HepG2 (cell line): ENCODE data around the gene RIPK3. TPM values are rescaled to one million over a fixed set of nuclear protein-coding genes. Genes with fewer than 3 reads are reported as not detected.
A peak's percentile ranks its signal among the peaks of the same experiment; 100 is the strongest.

Source experiments
- EHMT2 ChIP-seq: fragments of 200-600 bp; sonication (generic); IDR thresholded peaks from 2 replicates; pipeline ENCODE4 v1.7.0; 2017; ENCODE audit warnings: antibody characterized with exemption, low read depth, low read length, borderline replicate concordance
- ISX ChIP-seq: sonication (generic); formaldehyde crosslinking; conservative IDR thresholded peaks from 2 replicates; pipeline ENCODE4 v1.5.0; 2020; ENCODE audit warnings: missing genetic modification reagents
- KDM4B ChIP-seq: sonication (generic); formaldehyde crosslinking; IDR thresholded peaks from 2 replicates; pipeline ENCODE4 v1.4.0; 2020; ENCODE audit warnings: missing genetic modification reagents
- KLF13 ChIP-seq: sonication (generic); formaldehyde crosslinking; IDR thresholded peaks from 2 replicates; pipeline ENCODE4 v1.4.0; 2020; ENCODE audit warnings: mild to moderate bottlenecking, missing genetic modification reagents
- NFE2L1 ChIP-seq: sonication (generic); formaldehyde crosslinking; IDR thresholded peaks from 2 replicates; pipeline ENCODE4 v1.4.0; 2020; ENCODE audit warnings: missing genetic modification reagents, mild to moderate bottlenecking, borderline replicate concordance
- SRSF9 ChIP-seq: fragments of 200-400 bp; formaldehyde crosslinking; IDR thresholded peaks from 2 replicates; pipeline ENCODE4 v1.6.1; 2018; ENCODE audit warnings: borderline replicate concordance, mild to moderate bottlenecking, low read depth, low read length; ENCODE audit not compliant: insufficient read depth, poor library complexity, severe bottlenecking
- TAF15 ChIP-seq: fragments of 200-400 bp; formaldehyde crosslinking; IDR thresholded peaks from one replicate; pipeline ENCODE4 v1.6.1; 2018; ENCODE audit warnings: mild to moderate bottlenecking, low read depth, low read length; ENCODE audit not compliant: poor library complexity, severe bottlenecking
- TCF7 ChIP-seq: sonication (generic); IDR thresholded peaks from 2 replicates; pipeline ENCODE4 v1.6.1; 2016; ENCODE audit warnings: antibody characterized with exemption, low read depth
- ZBTB21 ChIP-seq: sonication (generic); formaldehyde crosslinking; IDR thresholded peaks from 2 replicates; pipeline ENCODE4 v1.4.0; 2020; ENCODE audit warnings: missing genetic modification reagents
- ZEB1 ChIP-seq: IDR thresholded peaks from 2 replicates; pipeline ENCODE4 v1.6.1; 2012; ENCODE audit warnings: mild to moderate bottlenecking, low read depth, inconsistent platforms; ENCODE audit not compliant: insufficient replicate concordance
- ZFP41 ChIP-seq: sonication (generic); formaldehyde crosslinking; IDR thresholded peaks from 2 replicates; pipeline ENCODE4 v1.4.0; 2020; ENCODE audit warnings: mild to moderate bottlenecking, missing genetic modification reagents, borderline replicate concordance
- ZNF430 ChIP-seq: sonication (generic); formaldehyde crosslinking; IDR thresholded peaks from 2 replicates; pipeline ENCODE4 v1.9.0; 2021; ENCODE audit warnings: mild to moderate bottlenecking, missing genetic modification reagents
- ZNF619 ChIP-seq: sonication (generic); formaldehyde crosslinking; IDR thresholded peaks from 2 replicates; pipeline ENCODE4 v1.4.0; 2020; ENCODE audit warnings: mild to moderate bottlenecking, missing genetic modification reagents
- ZNF790 ChIP-seq: sonication (generic); formaldehyde crosslinking; IDR thresholded peaks from 2 replicates; pipeline ENCODE4 v1.8.0; 2022; ENCODE audit warnings: missing genetic modification reagents, mild to moderate bottlenecking, borderline replicate concordance
- polyA plus RNA-seq, 8 experiments: library from polyadenylated mRNA; depleted of rRNA in 3 of 8; stranded (reverse) in 7 of 8; unstranded in 1 of 8; fragments of >200 nt; fragmentation: Illumina TruSeq in 4 of 8; extraction: Trizol in 4 of 8; gene quantifications; 2 replicates each; pipeline versions ENCODE4 v1.2.1 to v1.2.3, GENCODE V29; 2011 to 2016; ENCODE audit warnings: low read depth in 4 of 8, missing spikeins in 1 of 8, mixed read lengths in 1 of 8; ENCODE audit not compliant: insufficient read depth in 1 of 8
- total RNA-seq, 5 experiments: library from RNA; depleted of rRNA; stranded (reverse); fragments of >200 nt; fragmentation: Illumina TruSeq; extraction: Trizol; gene quantifications; 2 replicates each; pipeline ENCODE4 v1.2.3, GENCODE V29; 2016; ENCODE audit warnings: low read depth in 1 of 5
- TF ChIP-seq, protein P1 (sequence below): sonication (generic); formaldehyde crosslinking; IDR thresholded peaks from 2 replicates; pipeline ENCODE4 v1.8.1; 2023; ENCODE audit warnings: mild to moderate bottlenecking, moderate library complexity, missing genetic modification reagents
- TF ChIP-seq, protein P2 (sequence below): IDR thresholded peaks from 2 replicates; pipeline ENCODE4 v1.6.1; 2016; ENCODE audit warnings: low read depth, missing genetic modification reagents, missing compliant biosample characterization
- TF ChIP-seq, protein P3 (sequence below): IDR thresholded peaks from 2 replicates; pipeline ENCODE4 v1.6.1; 2016; ENCODE audit warnings: control low read depth
- TF ChIP-seq, protein P4 (sequence below): sonication (generic); formaldehyde crosslinking; IDR thresholded peaks from 2 replicates; pipeline ENCODE4 v1.4.0; 2020; ENCODE audit warnings: missing genetic modification reagents, borderline replicate concordance

RIPK3 gene
- total and polyA plus RNA-seq, 2 of the 13 experiments (the other 11 are each of a cell fraction or from before 2014, with no cell fraction given) = not detected

DNA sequence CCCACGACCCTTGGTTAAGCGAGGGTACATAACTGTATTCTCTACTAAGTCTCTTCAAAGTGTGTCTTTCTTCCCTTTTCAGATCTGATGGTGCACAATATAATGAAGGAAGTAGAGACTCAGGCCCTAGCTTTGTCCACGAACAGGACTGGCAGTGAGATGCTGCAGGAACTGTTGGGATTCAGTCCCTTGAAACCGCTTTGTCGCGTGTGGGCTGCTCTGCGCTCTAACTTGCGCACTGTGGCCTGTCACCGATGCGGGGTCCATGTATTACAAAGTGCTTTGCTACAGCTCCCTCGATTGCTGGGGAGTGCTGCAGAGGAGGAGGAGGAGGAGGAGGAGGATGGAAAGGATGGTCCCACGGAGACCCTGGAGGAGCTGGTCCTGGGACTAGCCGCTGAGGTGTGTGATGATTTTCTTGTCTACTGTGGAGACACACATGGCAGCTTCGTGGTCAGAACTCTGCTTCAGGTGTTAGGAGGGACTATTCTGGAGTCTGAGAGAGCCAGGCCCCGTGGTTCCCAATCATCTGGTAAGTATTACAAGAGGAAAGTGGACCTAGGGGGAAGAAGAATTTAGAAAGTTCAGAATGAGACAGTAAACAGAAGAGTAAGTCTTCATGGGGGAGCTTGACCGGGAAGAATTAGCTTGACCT, 39.3 kb downstream of the RIPK3 start (continued):
- TF ChIP-seq ZNF790 (CRISPR knock-in tag) (no peak), KDM4B (no peak), KLF13 (CRISPR knock-in tag) (0 out of 2 replicates have a peak, but pooled peaks have one; percentile 62), NFE2L1 (peak; percentile 63; the same call in 1 of the 2 replicates), ZFP41 (CRISPR knock-in tag) (no peak), SRSF9 (no peak), ZNF619 (CRISPR knock-in tag) (0 out of 2 replicates have a peak, but pooled peaks have one; percentile 48), ZEB1 (no peak), ZNF430 (no peak), ZBTB21 (peak; percentile 19; the same call in 1 of the 2 replicates), EHMT2 (no peak), TCF7 (no peak), TAF15 (no peak), ISX (CRISPR knock-in tag) (no peak)
- TF ChIP-seq, protein P1, sequence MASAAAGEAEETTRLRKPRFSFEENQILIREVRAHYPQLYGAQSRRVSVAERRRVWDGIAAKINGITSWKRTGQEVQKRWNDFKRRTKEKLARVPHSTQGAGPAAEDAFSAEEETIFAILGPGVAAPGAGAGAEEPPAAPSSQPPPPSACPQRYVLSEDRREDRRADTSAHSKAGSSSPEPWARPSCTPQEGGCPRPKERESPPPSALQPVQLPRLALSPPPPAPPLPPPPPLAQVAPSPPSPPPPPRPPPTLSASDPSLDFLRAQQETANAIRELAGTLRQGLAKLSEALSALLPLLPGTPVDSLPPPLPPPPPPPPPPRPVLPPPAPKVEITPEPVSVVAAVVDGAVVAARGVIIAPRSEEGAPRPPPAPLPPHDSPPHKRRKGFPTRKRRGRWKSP = no peak
- TF ChIP-seq, protein P2, sequence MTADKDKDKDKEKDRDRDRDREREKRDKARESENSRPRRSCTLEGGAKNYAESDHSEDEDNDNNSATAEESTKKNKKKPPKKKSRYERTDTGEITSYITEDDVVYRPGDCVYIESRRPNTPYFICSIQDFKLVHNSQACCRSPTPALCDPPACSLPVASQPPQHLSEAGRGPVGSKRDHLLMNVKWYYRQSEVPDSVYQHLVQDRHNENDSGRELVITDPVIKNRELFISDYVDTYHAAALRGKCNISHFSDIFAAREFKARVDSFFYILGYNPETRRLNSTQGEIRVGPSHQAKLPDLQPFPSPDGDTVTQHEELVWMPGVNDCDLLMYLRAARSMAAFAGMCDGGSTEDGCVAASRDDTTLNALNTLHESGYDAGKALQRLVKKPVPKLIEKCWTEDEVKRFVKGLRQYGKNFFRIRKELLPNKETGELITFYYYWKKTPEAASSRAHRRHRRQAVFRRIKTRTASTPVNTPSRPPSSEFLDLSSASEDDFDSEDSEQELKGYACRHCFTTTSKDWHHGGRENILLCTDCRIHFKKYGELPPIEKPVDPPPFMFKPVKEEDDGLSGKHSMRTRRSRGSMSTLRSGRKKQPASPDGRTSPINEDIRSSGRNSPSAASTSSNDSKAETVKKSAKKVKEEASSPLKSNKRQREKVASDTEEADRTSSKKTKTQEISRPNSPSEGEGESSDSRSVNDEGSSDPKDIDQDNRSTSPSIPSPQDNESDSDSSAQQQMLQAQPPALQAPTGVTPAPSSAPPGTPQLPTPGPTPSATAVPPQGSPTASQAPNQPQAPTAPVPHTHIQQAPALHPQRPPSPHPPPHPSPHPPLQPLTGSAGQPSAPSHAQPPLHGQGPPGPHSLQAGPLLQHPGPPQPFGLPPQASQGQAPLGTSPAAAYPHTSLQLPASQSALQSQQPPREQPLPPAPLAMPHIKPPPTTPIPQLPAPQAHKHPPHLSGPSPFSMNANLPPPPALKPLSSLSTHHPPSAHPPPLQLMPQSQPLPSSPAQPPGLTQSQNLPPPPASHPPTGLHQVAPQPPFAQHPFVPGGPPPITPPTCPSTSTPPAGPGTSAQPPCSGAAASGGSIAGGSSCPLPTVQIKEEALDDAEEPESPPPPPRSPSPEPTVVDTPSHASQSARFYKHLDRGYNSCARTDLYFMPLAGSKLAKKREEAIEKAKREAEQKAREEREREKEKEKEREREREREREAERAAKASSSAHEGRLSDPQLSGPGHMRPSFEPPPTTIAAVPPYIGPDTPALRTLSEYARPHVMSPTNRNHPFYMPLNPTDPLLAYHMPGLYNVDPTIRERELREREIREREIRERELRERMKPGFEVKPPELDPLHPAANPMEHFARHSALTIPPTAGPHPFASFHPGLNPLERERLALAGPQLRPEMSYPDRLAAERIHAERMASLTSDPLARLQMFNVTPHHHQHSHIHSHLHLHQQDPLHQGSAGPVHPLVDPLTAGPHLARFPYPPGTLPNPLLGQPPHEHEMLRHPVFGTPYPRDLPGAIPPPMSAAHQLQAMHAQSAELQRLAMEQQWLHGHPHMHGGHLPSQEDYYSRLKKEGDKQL (CRISPR knock-in tag) = no peak
- TF ChIP-seq, protein P3, sequence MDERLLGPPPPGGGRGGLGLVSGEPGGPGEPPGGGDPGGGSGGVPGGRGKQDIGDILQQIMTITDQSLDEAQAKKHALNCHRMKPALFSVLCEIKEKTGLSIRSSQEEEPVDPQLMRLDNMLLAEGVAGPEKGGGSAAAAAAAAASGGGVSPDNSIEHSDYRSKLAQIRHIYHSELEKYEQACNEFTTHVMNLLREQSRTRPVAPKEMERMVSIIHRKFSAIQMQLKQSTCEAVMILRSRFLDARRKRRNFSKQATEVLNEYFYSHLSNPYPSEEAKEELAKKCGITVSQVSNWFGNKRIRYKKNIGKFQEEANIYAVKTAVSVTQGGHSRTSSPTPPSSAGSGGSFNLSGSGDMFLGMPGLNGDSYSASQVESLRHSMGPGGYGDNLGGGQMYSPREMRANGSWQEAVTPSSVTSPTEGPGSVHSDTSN (CRISPR knock-in tag) = 0 out of 2 replicates have a peak, but pooled peaks have one; percentile 6
- TF ChIP-seq, protein P4, sequence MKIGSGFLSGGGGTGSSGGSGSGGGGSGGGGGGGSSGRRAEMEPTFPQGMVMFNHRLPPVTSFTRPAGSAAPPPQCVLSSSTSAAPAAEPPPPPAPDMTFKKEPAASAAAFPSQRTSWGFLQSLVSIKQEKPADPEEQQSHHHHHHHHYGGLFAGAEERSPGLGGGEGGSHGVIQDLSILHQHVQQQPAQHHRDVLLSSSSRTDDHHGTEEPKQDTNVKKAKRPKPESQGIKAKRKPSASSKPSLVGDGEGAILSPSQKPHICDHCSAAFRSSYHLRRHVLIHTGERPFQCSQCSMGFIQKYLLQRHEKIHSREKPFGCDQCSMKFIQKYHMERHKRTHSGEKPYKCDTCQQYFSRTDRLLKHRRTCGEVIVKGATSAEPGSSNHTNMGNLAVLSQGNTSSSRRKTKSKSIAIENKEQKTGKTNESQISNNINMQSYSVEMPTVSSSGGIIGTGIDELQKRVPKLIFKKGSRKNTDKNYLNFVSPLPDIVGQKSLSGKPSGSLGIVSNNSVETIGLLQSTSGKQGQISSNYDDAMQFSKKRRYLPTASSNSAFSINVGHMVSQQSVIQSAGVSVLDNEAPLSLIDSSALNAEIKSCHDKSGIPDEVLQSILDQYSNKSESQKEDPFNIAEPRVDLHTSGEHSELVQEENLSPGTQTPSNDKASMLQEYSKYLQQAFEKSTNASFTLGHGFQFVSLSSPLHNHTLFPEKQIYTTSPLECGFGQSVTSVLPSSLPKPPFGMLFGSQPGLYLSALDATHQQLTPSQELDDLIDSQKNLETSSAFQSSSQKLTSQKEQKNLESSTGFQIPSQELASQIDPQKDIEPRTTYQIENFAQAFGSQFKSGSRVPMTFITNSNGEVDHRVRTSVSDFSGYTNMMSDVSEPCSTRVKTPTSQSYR = 0 out of 2 replicates have a peak, but pooled peaks have one; percentile 12
